Vagina (tissue), 2 donors: Measurements from ENCODE around the gene ETS2.

Experiments used
- CTCF ChIP-seq, 3 experiments: fragments of 450-650 bp in 2 of 3; fragments of 200-600 bp in 1 of 3; sonication (generic) in 1 of 3; IDR thresholded peaks; one replicate each; pipeline ENCODE4 v1.5.1; 2017 to 2019; ENCODE audit warnings: antibody characterized with exemption in 3 of 3, mild to moderate bottlenecking in 2 of 3, moderate library complexity in 2 of 3
- POLR2A ChIP-seq, 2 donors: fragments of 450-650 bp; IDR thresholded peaks; one replicate each; pipeline ENCODE4 v1.6.1; 2017; ENCODE audit warnings: antibody characterized with exemption in 2 of 2, mild to moderate bottlenecking in 2 of 2, moderate library complexity in 2 of 2
- POLR2AphosphoS5 ChIP-seq, 2 donors: sonication (generic); formaldehyde crosslinking; IDR thresholded peaks; one replicate each; pipeline ENCODE4 v1.9.0; 2017; ENCODE audit warnings: antibody characterized with exemption in 2 of 2, mild to moderate bottlenecking in 2 of 2, low read depth in 1 of 2; ENCODE audit not compliant: insufficient read depth in 1 of 2

GRCh38 chr21:38816400-38816977 lies 10.8 kb downstream of the ETS2 start:
- no peak for TF ChIP-seq CTCF (IDR thresholded peaks at IDR 0.05)
- TF ChIP-seq POLR2AphosphoS5 (IDR thresholded peaks at IDR 0.05; ENCODE audit: insufficient read depth in 1 of 2, low read depth in 1 of 2): no peak
- TF ChIP-seq POLR2A (IDR thresholded peaks at IDR 0.05): no peak
